Sigmoid colon (tissue), 7 donors: ENCODE data around the gene PECR. TPM values are rescaled to one million over a fixed set of nuclear protein-coding genes. Genes with fewer than 3 reads are reported as not detected.

Experiments used
- DNase-seq: peaks from one replicate; pipeline ENCODE4 v3.0.0-alpha.2; 2019
- H3K27ac ChIP-seq, 4 donors: fragments of 200-600 bp; sonication (generic); one replicate each; pipeline ENCODE4 v1.5.1; 2016 to 2019; ENCODE audit warnings: mild to moderate bottlenecking in 1 of 4
- H3K27me3 ChIP-seq, 3 donors: fragments of 200-600 bp; sonication (generic); one replicate each; pipeline ENCODE4 v1.5.1; 2019; ENCODE audit warnings: mild to moderate bottlenecking in 1 of 3
- H3K36me3 ChIP-seq, 4 donors: fragments of 200-600 bp; sonication (generic); one replicate each; pipeline ENCODE4 v1.5.1; 2016 to 2019
- H3K4me1 ChIP-seq, 4 donors: fragments of 200-600 bp; sonication (generic); one replicate each; pipeline ENCODE4 v1.5.1; 2017 to 2019
- H3K4me3 ChIP-seq, 4 donors: fragments of 200-600 bp; sonication (generic); one replicate each; pipeline ENCODE4 v1.5.1; 2017 to 2019; ENCODE audit warnings: mild to moderate bottlenecking in 2 of 4, moderate library complexity in 1 of 4
- H3K9me3 ChIP-seq, 4 donors: fragments of 200-600 bp in 3 of 4; sonication (generic) in 3 of 4; one replicate each; pipeline versions ENCODE4 v1.5.1 to v1.6.1; 2013 to 2019
- EP300 ChIP-seq, 4 donors: sonication (generic); formaldehyde crosslinking; IDR thresholded peaks; one replicate each; pipeline ENCODE4 v1.6.1; 2017; ENCODE audit warnings: antibody characterized with exemption in 4 of 4
- POLR2A ChIP-seq, 2 donors: fragments of 450-650 bp; IDR thresholded peaks; one replicate each; pipeline ENCODE4 v1.6.1; 2016; ENCODE audit warnings: antibody characterized with exemption in 2 of 2, mild to moderate bottlenecking in 2 of 2, moderate library complexity in 2 of 2
- POLR2AphosphoS5 ChIP-seq, 4 donors: sonication (generic); formaldehyde crosslinking; IDR thresholded peaks; one replicate each; pipeline ENCODE4 v1.6.1; 2017; ENCODE audit warnings: antibody characterized with exemption in 4 of 4
- WGBS, 2 donors: extraction: QIAGEN DNeasy Blood & Tissue Kit; methylation state at CpG; one replicate each; pipeline ENCODE4 v1.1.7; 2013; 5-methylcytosine and 5-hydroxymethylcytosine counted together
- intact Hi-C: fragments of 100-400 bp; cut with DNase I; formaldehyde crosslinking; loops from one replicate; pipeline ENCODE4 v1.15.1; 2023
- polyA plus RNA-seq, 3 donors: library from polyadenylated mRNA; stranded (reverse); fragments of 200-250 nt; gene quantifications; one replicate each; pipeline ENCODE4 v1.2.3, GENCODE V29; 2013
- total RNA-seq, 4 donors: library from RNA; depleted of rRNA; stranded (reverse); fragments of >200 nt; gene quantifications; one replicate each; pipeline ENCODE4 v1.1.0, GENCODE V29; 2016
- TF ChIP-seq, protein P1 (sequence below), 4 experiments: fragments of 450-650 bp in 3 of 4; fragments of 200-600 bp in 1 of 4; IDR thresholded peaks; one replicate each; pipeline ENCODE4 v1.5.1; 2016 to 2019; ENCODE audit warnings: antibody characterized with exemption in 4 of 4, mild to moderate bottlenecking in 3 of 4, moderate library complexity in 2 of 4
- donor health status: healthy with polysubstance abuse.
- donor health status: Bipolar disorder and iron deficiency.
- donor health status: healthy.

PECR gene
- total and polyA plus RNA-seq, 7 donors: 5.0 to 25.9 (median 13.9) TPM

GRCh38 chr2:216014986-216015385 lies 66.6 kb downstream of the PECR start:
- intact Hi-C loops: no loop called here
- H3K4me1 ChIP-seq: peaks cover 0 to 13% (median 6%) of the 10 kb centered on the region in 4 donors
- H3K9me3 ChIP-seq: no peaks in the 10 kb centered on the region
- TF ChIP-seq POLR2AphosphoS5 (IDR thresholded peaks at IDR 0.05) (no peak), POLR2A (IDR thresholded peaks at IDR 0.05) (no peak), EP300 (IDR thresholded peaks at IDR 0.05) (no peak)
- TF ChIP-seq, protein P1, sequence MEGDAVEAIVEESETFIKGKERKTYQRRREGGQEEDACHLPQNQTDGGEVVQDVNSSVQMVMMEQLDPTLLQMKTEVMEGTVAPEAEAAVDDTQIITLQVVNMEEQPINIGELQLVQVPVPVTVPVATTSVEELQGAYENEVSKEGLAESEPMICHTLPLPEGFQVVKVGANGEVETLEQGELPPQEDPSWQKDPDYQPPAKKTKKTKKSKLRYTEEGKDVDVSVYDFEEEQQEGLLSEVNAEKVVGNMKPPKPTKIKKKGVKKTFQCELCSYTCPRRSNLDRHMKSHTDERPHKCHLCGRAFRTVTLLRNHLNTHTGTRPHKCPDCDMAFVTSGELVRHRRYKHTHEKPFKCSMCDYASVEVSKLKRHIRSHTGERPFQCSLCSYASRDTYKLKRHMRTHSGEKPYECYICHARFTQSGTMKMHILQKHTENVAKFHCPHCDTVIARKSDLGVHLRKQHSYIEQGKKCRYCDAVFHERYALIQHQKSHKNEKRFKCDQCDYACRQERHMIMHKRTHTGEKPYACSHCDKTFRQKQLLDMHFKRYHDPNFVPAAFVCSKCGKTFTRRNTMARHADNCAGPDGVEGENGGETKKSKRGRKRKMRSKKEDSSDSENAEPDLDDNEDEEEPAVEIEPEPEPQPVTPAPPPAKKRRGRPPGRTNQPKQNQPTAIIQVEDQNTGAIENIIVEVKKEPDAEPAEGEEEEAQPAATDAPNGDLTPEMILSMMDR (IDR thresholded peaks at IDR 0.05): no peak
- no peaks in the 10 kb centered on the region for H3K27me3 ChIP-seq
- 93 to 96% methylated on average over 23 of the region's 23 CpGs for WGBS, 2 donors
- no peak for DNase-seq
- H3K36me3 ChIP-seq: no peaks in the 10 kb centered on the region
- no peak overlapping the region for H3K4me3 ChIP-seq
- no peak overlapping the region for H3K27ac ChIP-seq

- TF ChIP-seq, protein P1 (IDR thresholded peaks at IDR 0.05): no peak
- TF ChIP-seq POLR2A (IDR thresholded peaks at IDR 0.05) (no peak), EP300 (IDR thresholded peaks at IDR 0.05) (no peak), POLR2AphosphoS5 (IDR thresholded peaks at IDR 0.05) (no peak)
- Histone ChIP-seq H3K9me3 (no peaks in the 10 kb centered on the region), H3K36me3 (no peaks in the 10 kb centered on the region), H3K4me1 (peaks cover 0 to 13% (median 6%) of the 10 kb centered on the region in 4 donors), H3K4me3 (no peak overlapping the region), H3K27me3 (no peaks in the 10 kb centered on the region), H3K27ac (no peak overlapping the region)
- intact Hi-C loops: no loop called here
- WGBS, 2 donors: 92 to 95% methylated on average over 8 of the region's 8 CpGs
- DNase-seq: no peak
These were observed 67.6 kb downstream of the PECR start for GRCh38 chr2:216014006-216014405.

- DNase-seq: peak; percentile 76
These were observed 68.3 kb downstream of the PECR start, which contains the start of gene MREG for GRCh38 chr2:216013080-216013909. Gene MREG (minus strand): TSS chr2:216013551. CDS start chr2:216013327, 224 bp downstream.

GRCh38 chr2:216012830-216013079 lies 68.9 kb downstream of the PECR start:
- TF ChIP-seq EP300 (IDR thresholded peaks at IDR 0.05): no peak
- TF ChIP-seq POLR2A (IDR thresholded peaks at IDR 0.05): no peak
- TF ChIP-seq, protein P1 (IDR thresholded peaks at IDR 0.05): no peak
- no peak for TF ChIP-seq POLR2AphosphoS5 (IDR thresholded peaks at IDR 0.05)
- no peaks in the 10 kb centered on the region for H3K9me3 ChIP-seq
- H3K27me3 ChIP-seq: no peaks in the 10 kb centered on the region
- no peaks in the 10 kb centered on the region for H3K36me3 ChIP-seq
- WGBS, 2 donors: 4 to 9% methylated on average over 6 of the region's 6 CpGs
- intact Hi-C loops: no loop called here
- peak overlapping the region; percentile 35 to 60 (median 54) for H3K4me3 ChIP-seq
- no peak for DNase-seq
- peak overlapping the region in 2 of 4 donors; percentile 17 to 37 for H3K27ac ChIP-seq
- H3K4me1 ChIP-seq: peaks cover 0 to 13% (median 6%) of the 10 kb centered on the region in 4 donors

More at GRCh38 chr2:216013080-216013909, 68.3 kb downstream of the PECR start, which contains the start of gene MREG:
- Histone ChIP-seq H3K4me3 (peak within 1 kb of the TSS; percentile 35 to 60 (median 54)), H3K27me3 (no peaks in the 10 kb centered on the region), H3K36me3 (no peaks in the 10 kb centered on the region), H3K27ac (peak within 1 kb of the TSS in 2 of 4 donors; percentile 17 to 37), H3K4me1 (peaks cover 0 to 13% (median 6%) of the 10 kb centered on the region in 4 donors), H3K9me3 (no peaks in the 10 kb centered on the region)
- intact Hi-C loops: no loop called here
- no peak for TF ChIP-seq EP300 (IDR thresholded peaks at IDR 0.05)
- TF ChIP-seq, protein P1 (IDR thresholded peaks at IDR 0.05): peak in 3 of 4 experiments; percentile 12 to 66 (median 18)
- 0% methylated on average over 70 of the region's 70 CpGs for WGBS, 2 donors
